ENCODE results near the gene GOLGA5.
"Not testable (repeated sequence)": the region's sequence is repeated elsewhere in the genome, so short reads cannot be mapped to it uniquely, and the experiment has no call there.

The GOLGA5 gene

GRCh38 chr14:92832137-92832700, 38.1 kb downstream of the GOLGA5 start:
- DNase-seq: peak; percentile 40

- no peak for DNase-seq
Observed at GRCh38 chr14:92841930-92842329, 47.8 kb downstream of the GOLGA5 start.

- no peak for DNase-seq
Observed at GRCh38 chr14:92844204-92844603, 50.1 kb downstream of the GOLGA5 start.

- no peak for DNase-seq
Observed at GRCh38 chr14:92846162-92846897, 52.2 kb downstream of the GOLGA5 start.

- DNase-seq: no peak
Observed at GRCh38 chr14:92847278-92847677, 53.2 kb downstream of the GOLGA5 start.

GRCh38 chr14:92847749-92848148, 53.6 kb downstream of the GOLGA5 start:
- no peak for DNase-seq

GRCh38 chr14:92848887-92849286, 54.8 kb downstream of the GOLGA5 start:
- DNase-seq: peak; percentile 74

- no peak for DNase-seq
Observed at GRCh38 chr14:92850492-92850891, 56.4 kb downstream of the GOLGA5 start.

- DNase-seq: not testable (repeated sequence)
Observed at GRCh38 chr14:92853136-92853535, 59.0 kb downstream of the GOLGA5 start.

GRCh38 chr14:92860049-92860840, 66.1 kb downstream of the GOLGA5 start:
- DNase-seq: no peak

- no peak for DNase-seq
Observed at GRCh38 chr14:92861856-92862745, 68.0 kb downstream of the GOLGA5 start.

GRCh38 chr14:92863286-92864080, 69.4 kb downstream of the GOLGA5 start:
- peak; percentile 55 for DNase-seq

- DNase-seq: no peak
Observed at GRCh38 chr14:92865674-92866073, 71.6 kb downstream of the GOLGA5 start.

- no peak for DNase-seq
Observed at GRCh38 chr14:92866181-92866752, 72.2 kb downstream of the GOLGA5 start.

- peak; percentile 79 for DNase-seq
Observed at GRCh38 chr14:92866901-92867865, 73.1 kb downstream of the GOLGA5 start.

GRCh38 chr14:92874962-92875661, 81.0 kb downstream of the GOLGA5 start:
- no peak for DNase-seq

GRCh38 chr14:92877757-92878431, 83.8 kb downstream of the GOLGA5 start:
- no peak for DNase-seq

GRCh38 chr14:92880351-92880750, 86.2 kb downstream of the GOLGA5 start:
- DNase-seq: no peak

GRCh38 chr14:92880851-92881250, 86.7 kb downstream of the GOLGA5 start:
- peak; percentile 5 for DNase-seq

All from NCI-H2171 (cell line).